Measurements from ENCODE around the gene LIN54.
"Not testable (repeated sequence)": the region's sequence is repeated elsewhere in the genome, so short reads cannot be mapped to it uniquely, and the experiment has no call there.

The LIN54 gene

GRCh38 chr4:83010522-83011318 lies at the start of gene LIN54:
Gene LIN54 (minus strand): TSS chr4:83010823. CDS start chr4:82984844, 25,979 bp downstream.
- DNase-seq, result peak; percentile 74

GRCh38 chr4:83054928-83055327 lies 44.3 kb upstream of the LIN54 start:
- peak; percentile 17 for DNase-seq

- not testable (repeated sequence) for DNase-seq
Measured at GRCh38 chr4:83048781-83049180, 38.2 kb upstream of the LIN54 start.

- no peak for DNase-seq
Measured at GRCh38 chr4:83046693-83047473, 36.3 kb upstream of the LIN54 start.

- no peak for DNase-seq
Measured at GRCh38 chr4:83043801-83044407, 33.3 kb upstream of the LIN54 start.

GRCh38 chr4:83043157-83043556 lies 32.5 kb upstream of the LIN54 start:
- DNase-seq, result not testable (repeated sequence)

- no peak for DNase-seq
Measured at GRCh38 chr4:83040269-83040668, 29.6 kb upstream of the LIN54 start.

- DNase-seq, result no peak
Measured at GRCh38 chr4:83036991-83037665, 26.5 kb upstream of the LIN54 start.

GRCh38 chr4:83034630-83035494 lies 24.2 kb upstream of the LIN54 start, which contains the start of gene COPS4:
Gene COPS4 (plus strand): TSS chr4:83035183. CDS start chr4:83035225, 42 bp downstream.
- DNase-seq, result peak; percentile 98

- DNase-seq, result no peak
Measured at GRCh38 chr4:83029688-83030087, 19.1 kb upstream of the LIN54 start.

GRCh38 chr4:83028976-83029375 lies 18.4 kb upstream of the LIN54 start:
- no peak for DNase-seq

GRCh38 chr4:83025563-83025962 lies 14.9 kb upstream of the LIN54 start:
- DNase-seq, result no peak

GRCh38 chr4:83024233-83024632 lies 13.6 kb upstream of the LIN54 start:
- no peak for DNase-seq

GRCh38 chr4:83023599-83023998 lies 13.0 kb upstream of the LIN54 start:
- not testable (repeated sequence) for DNase-seq

- peak; percentile 9 for DNase-seq
Measured at GRCh38 chr4:83022724-83023450, 12.3 kb upstream of the LIN54 start.

GRCh38 chr4:83019794-83020494 lies 9.3 kb upstream of the LIN54 start:
- no peak for DNase-seq

GRCh38 chr4:83013902-83014301 lies 3.3 kb upstream of the LIN54 start:
- DNase-seq, result peak; percentile 15

- DNase-seq, result peak; percentile 43
Measured at GRCh38 chr4:83013420-83013867, 2.8 kb upstream of the LIN54 start.

- DNase-seq, result peak; percentile 97
Measured at GRCh38 chr4:83012687-83013419, 2.2 kb upstream of the LIN54 start.

Measured in NCI-H69 (cell line).